Astrocyte (in vitro differentiated cells and primary cell): ENCODE measurements around the gene INPP5K.

Experiments
- CTCF ChIP-seq: IDR thresholded peaks from 2 replicates; pipeline ENCODE4 v1.5.1; 2011; ENCODE audit warnings: low read depth, mild to moderate bottlenecking, inconsistent platforms, low read length, moderate library complexity; ENCODE audit not compliant: insufficient read depth
- EZH2 ChIP-seq: IDR thresholded peaks from 2 replicates; pipeline ENCODE4 v1.6.1; 2012; ENCODE audit warnings: mild to moderate bottlenecking, low read length, inconsistent platforms; ENCODE audit not compliant: insufficient read depth

DNA sequence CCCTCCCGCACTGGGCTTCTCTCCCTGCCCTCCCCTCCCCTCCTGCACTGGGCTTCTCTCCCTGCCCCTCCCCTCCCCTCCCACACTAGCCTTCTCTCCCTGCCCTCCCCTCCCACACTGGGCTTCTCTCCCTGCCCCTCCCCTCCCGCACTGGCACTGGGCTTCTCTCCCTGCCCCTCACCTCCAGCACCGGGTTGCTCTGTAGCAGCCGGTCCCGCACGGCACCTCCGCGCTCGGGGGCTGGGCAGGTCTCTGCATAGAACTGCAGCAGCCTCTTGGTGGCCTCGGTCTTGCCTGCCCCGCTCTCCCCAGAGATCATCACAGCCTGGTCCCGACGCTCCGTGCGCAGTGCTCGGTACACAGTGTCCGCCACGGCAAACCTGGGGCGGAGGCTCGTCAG is 33.7 kb downstream of the INPP5K start:
- TF ChIP-seq CTCF (no peak), EZH2 (no peak)
